HEK293 (cell line): ENCODE data around the gene MLLT10.
"Not testable (repeated sequence)": the region's sequence is repeated elsewhere in the genome, so short reads cannot be mapped to it uniquely, and the experiment has no call there.

Experiments
- CTCF ChIA-PET: fragments of 350-600 bp; formaldehyde crosslinking; extraction: SDS; loops from one replicate; lab custom pipeline; 2021; ENCODE audit warnings: antibody characterized with exemption; lab: Yijun Ruan, JAX
- POLR2A ChIA-PET: fragments of 300-600 bp; formaldehyde crosslinking; extraction: SDS; loops from one replicate; lab custom pipeline; 2020; ENCODE audit warnings: antibody characterized with exemption, inconsistent platforms; lab: Yijun Ruan, JAX
- H3K27ac ChIP-seq: fragments of 200-500 bp; sonication (Bioruptor generic); 2 replicates; pipeline ENCODE4 v1.5.1; 2014; ENCODE audit warnings: low read depth, low read length, control low read depth, inconsistent platforms; ENCODE audit errors: extremely low read depth
- H3K36me3 ChIP-seq, 2 experiments: fragments of 200-500 bp in 1 of 2; sonication (Bioruptor generic) in 1 of 2; 1 replicate in 1 of 2; 2 replicates in 1 of 2; pipeline ENCODE4 v1.5.1; 2014 to 2017; ENCODE audit warnings: inconsistent platforms in 2 of 2, low read length in 2 of 2; ENCODE audit not compliant: control insufficient read depth in 2 of 2, insufficient read depth in 1 of 2
- H3K4me1 ChIP-seq: fragments of 200-500 bp; sonication (Bioruptor generic); 2 replicates; pipeline ENCODE4 v1.5.1; 2014; ENCODE audit warnings: mild to moderate bottlenecking, low read length, inconsistent platforms; ENCODE audit not compliant: control insufficient read depth, insufficient read depth
- H3K4me3 ChIP-seq: 2 replicates; pipeline ENCODE4 v1.5.1; 2011; ENCODE audit warnings: low read depth, mild to moderate bottlenecking, control low read depth, low read length, moderate library complexity
- H3K9me3 ChIP-seq: fragments of 200-500 bp; sonication (Bioruptor generic); 2 replicates; pipeline ENCODE4 v1.5.1; 2014; ENCODE audit warnings: low read depth, low read length, inconsistent platforms; ENCODE audit not compliant: control insufficient read depth, insufficient read depth
- HOXD13 ChIP-seq: sonication (generic); formaldehyde crosslinking; IDR thresholded peaks from 2 replicates; pipeline ENCODE4 v1.8.0; 2022; ENCODE audit warnings: missing genetic modification reagents, borderline replicate concordance
- PRDM10 ChIP-seq: fragments of 450-650 bp; formaldehyde crosslinking; IDR thresholded peaks from 2 replicates; pipeline ENCODE4 v1.5.1; 2016; ENCODE audit warnings: missing biosample characterization, missing genetic modification characterization
- TCF7L2 ChIP-seq: IDR thresholded peaks from 2 replicates; pipeline ENCODE4 v1.6.1; 2011; ENCODE audit warnings: low read depth, mild to moderate bottlenecking, inconsistent platforms, low read length, moderate library complexity, borderline replicate concordance
- ZBTB17 ChIP-seq: fragments of 450-650 bp; formaldehyde crosslinking; IDR thresholded peaks from 2 replicates; pipeline ENCODE4 v1.5.1; 2016; ENCODE audit warnings: missing biosample characterization, missing genetic modification characterization
- ZBTB49 ChIP-seq: fragments of 450-650 bp; formaldehyde crosslinking; IDR thresholded peaks from 2 replicates; pipeline ENCODE4 v1.5.1; 2016; ENCODE audit warnings: missing biosample characterization, missing genetic modification characterization, low read depth
- ZNF324 ChIP-seq: fragments of 450-650 bp; formaldehyde crosslinking; IDR thresholded peaks from 2 replicates; pipeline ENCODE4 v1.5.1; 2016; ENCODE audit warnings: missing biosample characterization, missing genetic modification characterization
- ZNF335 ChIP-seq: fragments of 450-650 bp; formaldehyde crosslinking; conservative IDR thresholded peaks from 2 replicates; pipeline ENCODE4 v1.5.1; 2016; ENCODE audit warnings: missing biosample characterization, missing genetic modification characterization
- ZNF623 ChIP-seq: fragments of 450-650 bp; formaldehyde crosslinking; IDR thresholded peaks from 2 replicates; pipeline ENCODE4 v1.5.1; 2016; ENCODE audit warnings: missing biosample characterization, missing genetic modification characterization
- TF ChIP-seq, protein P1 (sequence below): fragments of 450-650 bp; formaldehyde crosslinking; IDR thresholded peaks from 2 replicates; pipeline ENCODE4 v1.5.1; 2016; ENCODE audit warnings: missing biosample characterization, missing genetic modification characterization
- TF ChIP-seq, protein P2 (sequence below): fragments of 450-650 bp; formaldehyde crosslinking; IDR thresholded peaks from 2 replicates; pipeline ENCODE4 v1.5.1; 2016; ENCODE audit warnings: missing biosample characterization, missing genetic modification characterization

Gene MLLT10

DNA sequence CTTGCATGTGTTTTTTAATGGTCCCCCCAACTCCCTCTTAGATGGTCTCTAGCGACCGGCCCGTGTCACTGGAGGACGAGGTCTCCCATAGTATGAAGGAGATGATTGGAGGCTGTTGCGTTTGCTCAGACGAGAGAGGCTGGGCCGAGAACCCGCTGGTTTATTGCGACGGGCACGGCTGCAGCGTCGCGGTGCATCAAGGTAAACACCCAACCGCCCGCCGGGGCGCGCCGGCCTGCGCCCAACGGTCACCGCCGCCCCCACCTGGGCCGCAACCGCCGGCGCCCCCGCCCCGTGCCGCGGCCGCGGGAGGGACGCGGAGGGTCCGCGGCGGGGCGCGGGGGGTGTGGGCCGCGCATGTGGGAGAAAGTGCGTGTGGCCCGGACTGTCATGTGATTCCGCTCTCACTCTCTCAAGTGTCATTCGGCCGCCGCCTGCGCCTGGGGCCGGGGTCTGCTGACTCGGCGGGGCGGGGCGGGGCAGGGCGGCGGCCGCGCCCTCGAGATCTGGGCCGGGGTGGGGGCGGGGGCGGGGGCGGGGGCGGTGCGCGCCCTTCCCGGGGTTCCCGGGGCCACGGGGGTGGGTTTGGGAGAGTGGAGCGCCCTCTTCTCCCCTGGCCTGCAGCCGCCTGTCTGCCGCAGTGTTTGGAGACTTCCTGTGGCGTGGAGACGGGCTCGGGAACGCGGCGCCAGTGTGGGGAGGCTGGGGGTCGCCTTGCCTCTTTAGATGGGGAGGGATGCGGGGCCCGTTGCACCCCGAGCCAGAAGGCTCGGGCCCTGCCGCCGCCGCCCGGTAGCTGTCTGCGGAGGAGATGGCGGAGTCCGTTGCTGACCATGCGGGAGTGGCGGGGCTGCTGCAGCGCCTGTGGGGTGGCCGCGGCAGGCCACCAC is 817 bp downstream of the MLLT10 start (continued):
- TF ChIP-seq, protein P1, sequence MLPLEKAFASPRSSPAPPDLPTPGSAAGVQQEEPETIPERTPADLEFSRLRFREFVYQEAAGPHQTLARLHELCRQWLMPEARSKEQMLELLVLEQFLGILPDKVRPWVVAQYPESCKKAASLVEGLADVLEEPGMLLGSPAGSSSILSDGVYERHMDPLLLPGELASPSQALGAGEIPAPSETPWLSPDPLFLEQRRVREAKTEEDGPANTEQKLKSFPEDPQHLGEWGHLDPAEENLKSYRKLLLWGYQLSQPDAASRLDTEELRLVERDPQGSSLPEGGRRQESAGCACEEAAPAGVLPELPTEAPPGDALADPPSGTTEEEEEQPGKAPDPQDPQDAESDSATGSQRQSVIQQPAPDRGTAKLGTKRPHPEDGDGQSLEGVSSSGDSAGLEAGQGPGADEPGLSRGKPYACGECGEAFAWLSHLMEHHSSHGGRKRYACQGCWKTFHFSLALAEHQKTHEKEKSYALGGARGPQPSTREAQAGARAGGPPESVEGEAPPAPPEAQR (tag by site-specific recombination): no peak
- TF ChIP-seq ZNF623 (tag by site-specific recombination) (no peak), PRDM10 (peak; percentile 30; the same call in 1 of the 2 replicates), ZBTB49 (tag by site-specific recombination) (no peak), ZNF324 (tag by site-specific recombination) (0 out of 2 replicates have a peak, but pooled peaks have one; percentile 20), ZBTB17 (tag by site-specific recombination) (no peak), HOXD13 (CRISPR knock-in tag) (no peak)

- Histone ChIP-seq H3K9me3 (no peaks in the 10 kb centered on the region), H3K4me1 (peaks cover 9% of the 10 kb centered on the region), H3K36me3 (peaks cover 38 to 42% of the 10 kb centered on the region in 2 experiments), H3K4me3 (peak overlapping the region; percentile 63), H3K27ac (peak overlapping the region; percentile 85)
- ChIA-PET CTCF (no interaction called here), POLR2A (no interaction called here)
- TF ChIP-seq ZNF335 (peak; percentile 82), TCF7L2 (peak; percentile 51; the same call in 1 of the 2 replicates)
- TF ChIP-seq, protein P2, sequence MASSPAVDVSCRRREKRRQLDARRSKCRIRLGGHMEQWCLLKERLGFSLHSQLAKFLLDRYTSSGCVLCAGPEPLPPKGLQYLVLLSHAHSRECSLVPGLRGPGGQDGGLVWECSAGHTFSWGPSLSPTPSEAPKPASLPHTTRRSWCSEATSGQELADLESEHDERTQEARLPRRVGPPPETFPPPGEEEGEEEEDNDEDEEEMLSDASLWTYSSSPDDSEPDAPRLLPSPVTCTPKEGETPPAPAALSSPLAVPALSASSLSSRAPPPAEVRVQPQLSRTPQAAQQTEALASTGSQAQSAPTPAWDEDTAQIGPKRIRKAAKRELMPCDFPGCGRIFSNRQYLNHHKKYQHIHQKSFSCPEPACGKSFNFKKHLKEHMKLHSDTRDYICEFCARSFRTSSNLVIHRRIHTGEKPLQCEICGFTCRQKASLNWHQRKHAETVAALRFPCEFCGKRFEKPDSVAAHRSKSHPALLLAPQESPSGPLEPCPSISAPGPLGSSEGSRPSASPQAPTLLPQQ (tag by site-specific recombination): no peak
These were observed 1.5 kb downstream of the MLLT10 start for GRCh38 chr10:21535494-21535965.

- H3K4me3 ChIP-seq, H3K27ac ChIP-seq, H3K4me1 ChIP-seq, CTCF ChIA-PET, H3K9me3 ChIP-seq: not testable (repeated sequence)
- POLR2A ChIA-PET: interaction anchor here (1.3 kb wide), 1 partner anchor 39 kb away, joined by 3 read pairs; no protein-coding TSS in a partner anchor
- H3K36me3 ChIP-seq: peaks cover 42 to 46% of the 10 kb centered on the region in 2 experiments
These were observed 1.9 kb downstream of the MLLT10 start for GRCh38 chr10:21535976-21536375.
